Activated B cell treated with CpG ODN at 0.5 μM for 24 hours (primary cell): ENCODE results near the gene U2SURP. TPM values are rescaled to one million over a fixed set of nuclear protein-coding genes. Genes with fewer than 3 reads are reported as not detected.

Experiments
- ATAC-seq: fragments of 200-7000 bp; cut with Tn5 transposase; one replicate; pipeline ENCODE4 v1.10.0; 2021; ENCODE audit warnings: low read depth, mild to moderate bottlenecking, moderate library complexity
- CTCF ChIA-PET: fragments of 350-600 bp; sonication (Branson Sonifier 250); formaldehyde crosslinking; loops from one replicate; lab custom pipeline; 2021; ENCODE audit warnings: antibody characterized with exemption; lab: Charles Lee
- POLR2A ChIA-PET: fragments of 350-600 bp; sonication (Branson Sonifier 250); formaldehyde crosslinking; loops from one replicate; lab custom pipeline; 2021; ENCODE audit warnings: antibody characterized with exemption; lab: Charles Lee
- DNase-seq: peaks from one replicate; pipeline ENCODE4 v3.0.0; 2022
- H3K27ac Mint-ChIP-seq: one replicate; pipeline ENCODE4 v1.8.0; 2020; ENCODE audit warnings: mixed read lengths
- H3K27me3 Mint-ChIP-seq: one replicate; pipeline ENCODE4 v1.8.0; 2021; ENCODE audit warnings: mixed read lengths
- H3K36me3 Mint-ChIP-seq: one replicate; pipeline ENCODE4 v1.8.0; 2021; ENCODE audit warnings: low read depth, mixed read lengths
- H3K4me1 Mint-ChIP-seq: one replicate; pipeline ENCODE4 v1.8.0; 2021; ENCODE audit warnings: mixed read lengths
- H3K4me3 Mint-ChIP-seq: one replicate; pipeline ENCODE4 v1.8.0; 2020; ENCODE audit warnings: mild to moderate bottlenecking, mixed read lengths
- H3K9me3 Mint-ChIP-seq: one replicate; pipeline ENCODE4 v1.8.0; 2020; ENCODE audit warnings: mixed read lengths
- intact Hi-C: fragments of 100-400 bp; cut with micrococcal nuclease; formaldehyde crosslinking; loops from one replicate; pipeline ENCODE4 v1.15.1; 2024
- total RNA-seq: library from RNA; stranded (reverse); gene quantifications from 2 replicates; pipeline ENCODE4 v1.2.3, GENCODE V29; 2022
- TF ChIP-seq, protein P1 (sequence below): fragments of 200-600 bp; IDR thresholded peaks from one replicate; pipeline ENCODE4 v1.8.0; 2022; ENCODE audit warnings: antibody characterized with exemption, mild to moderate bottlenecking

The U2SURP gene
- total RNA-seq, 1 donor from 2014 or later: 131 TPM

DNA sequence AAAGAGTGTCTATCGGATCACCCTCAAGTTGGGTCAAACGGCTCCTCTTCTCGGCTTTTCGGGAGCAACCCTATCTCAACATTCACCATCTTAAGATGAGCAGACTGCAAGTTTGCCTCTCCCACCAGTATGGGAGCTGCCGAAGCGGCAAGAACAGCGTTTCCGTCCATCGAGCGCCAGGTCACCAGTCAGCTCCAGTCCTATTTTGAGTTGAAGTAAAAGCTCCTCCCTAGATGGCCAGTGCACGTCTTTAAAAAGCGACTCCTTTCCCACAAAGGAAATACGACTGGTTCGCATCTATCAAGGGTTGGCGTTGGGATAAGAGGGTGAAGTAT is 369 bp upstream of the U2SURP start:
- ChIA-PET CTCF (interaction anchor here (0.7 to 2.4 kb wide), 5 partner anchors 12 to 674 kb away, joined by 3 to 13 read pairs (median 3); partner anchors contain the start of gene ATR), POLR2A (interaction anchor here (0.6 to 3.5 kb wide), 18 partner anchors 9 to 1262 kb away, joined by 3 to 47 read pairs (median 4); partner anchors contain the start of genes ATR, CHST2, DIPK2A and TRPC1)
- ATAC-seq (peak; percentile 65), DNase-seq (peak; percentile 43)
- no peaks in the 10 kb centered on the region for H3K27me3 Mint-ChIP-seq
- H3K4me1 Mint-ChIP-seq: peaks cover 36% of the 10 kb centered on the region
- no peaks in the 10 kb centered on the region for H3K9me3 Mint-ChIP-seq
- intact Hi-C loops: loop anchor here (1.0 to 10.0 kb wide), 15 partner anchors 15 to 1262 kb away; partner anchors contain the start of genes ATP1B3, ATR, CHST2 and DIPK2A
- peaks cover 14% of the 10 kb centered on the region for H3K36me3 Mint-ChIP-seq
- peak overlapping the region; percentile 98 for H3K27ac Mint-ChIP-seq
- peak overlapping the region; percentile 99 for H3K4me3 Mint-ChIP-seq
- TF ChIP-seq, protein P1, sequence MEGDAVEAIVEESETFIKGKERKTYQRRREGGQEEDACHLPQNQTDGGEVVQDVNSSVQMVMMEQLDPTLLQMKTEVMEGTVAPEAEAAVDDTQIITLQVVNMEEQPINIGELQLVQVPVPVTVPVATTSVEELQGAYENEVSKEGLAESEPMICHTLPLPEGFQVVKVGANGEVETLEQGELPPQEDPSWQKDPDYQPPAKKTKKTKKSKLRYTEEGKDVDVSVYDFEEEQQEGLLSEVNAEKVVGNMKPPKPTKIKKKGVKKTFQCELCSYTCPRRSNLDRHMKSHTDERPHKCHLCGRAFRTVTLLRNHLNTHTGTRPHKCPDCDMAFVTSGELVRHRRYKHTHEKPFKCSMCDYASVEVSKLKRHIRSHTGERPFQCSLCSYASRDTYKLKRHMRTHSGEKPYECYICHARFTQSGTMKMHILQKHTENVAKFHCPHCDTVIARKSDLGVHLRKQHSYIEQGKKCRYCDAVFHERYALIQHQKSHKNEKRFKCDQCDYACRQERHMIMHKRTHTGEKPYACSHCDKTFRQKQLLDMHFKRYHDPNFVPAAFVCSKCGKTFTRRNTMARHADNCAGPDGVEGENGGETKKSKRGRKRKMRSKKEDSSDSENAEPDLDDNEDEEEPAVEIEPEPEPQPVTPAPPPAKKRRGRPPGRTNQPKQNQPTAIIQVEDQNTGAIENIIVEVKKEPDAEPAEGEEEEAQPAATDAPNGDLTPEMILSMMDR: no peak

- ChIA-PET CTCF (interaction anchor here (1.8 to 2.4 kb wide), 2 partner anchors 11 to 14 kb away, joined by 5 to 13 read pairs; no protein-coding TSS in a partner anchor), POLR2A (interaction anchor here (0.8 to 3.5 kb wide), 12 partner anchors 8 to 1263 kb away, joined by 3 to 47 read pairs (median 6); partner anchors contain the start of genes ATR, CHST2, DIPK2A and XRN1)
- ATAC-seq (peak; percentile 6), DNase-seq (no peak)
- intact Hi-C loops: loop anchor here (5.0 to 10.0 kb wide), 5 partner anchors 405 to 1125 kb away; partner anchors contain the start of genes ATP1B3, GK5, PLS1 and SLC9A9
- Mint-ChIP-seq H3K36me3 (peaks cover 14% of the 10 kb centered on the region), H3K4me1 (peaks cover 47% of the 10 kb centered on the region), H3K9me3 (no peaks in the 10 kb centered on the region), H3K27ac (peak overlapping the region; percentile 98), H3K4me3 (peak overlapping the region; percentile 99), H3K27me3 (no peaks in the 10 kb centered on the region)
- TF ChIP-seq, protein P1: no peak
Measured at GRCh38 chr3:143002083-143002712, 828 bp downstream of the U2SURP start.

GRCh38 chr3:143002727-143003126 is 1.4 kb downstream of the U2SURP start:
- peak overlapping the region; percentile 98 for H3K27ac Mint-ChIP-seq

GRCh38 chr3:143004823-143005222 is 3.5 kb downstream of the U2SURP start:
- ATAC-seq (no peak), DNase-seq (no peak)
- ChIA-PET POLR2A (interaction anchor here (1.3 kb wide), 1 partner anchor 557 kb away, joined by 4 read pairs; no protein-coding TSS in a partner anchor), CTCF (no interaction called here)
- peaks cover 69% of the 10 kb centered on the region for H3K4me1 Mint-ChIP-seq
- intact Hi-C loops: loop anchor here (5.0 to 10.0 kb wide), 5 partner anchors 408 to 1128 kb away; partner anchors contain the start of genes ATP1B3, GK5, PLS1 and SLC9A9
- no peaks in the 10 kb centered on the region for H3K27me3 Mint-ChIP-seq
- no peak overlapping the region for H3K4me3 Mint-ChIP-seq
- peaks cover 14% of the 10 kb centered on the region for H3K36me3 Mint-ChIP-seq
- no peaks in the 10 kb centered on the region for H3K9me3 Mint-ChIP-seq
- no peak overlapping the region for H3K27ac Mint-ChIP-seq
- TF ChIP-seq, protein P1: no peak

More at GRCh38 chr3:143002727-143003126, 1.4 kb downstream of the U2SURP start:
- DNase-seq (no peak), ATAC-seq (no peak)
- H3K4me3 Mint-ChIP-seq: peak overlapping the region; percentile 99
- intact Hi-C loops: loop anchor here (5.0 to 10.0 kb wide), 5 partner anchors 405 to 1125 kb away; partner anchors contain the start of genes ATP1B3, GK5, PLS1 and SLC9A9
- H3K36me3 Mint-ChIP-seq: peaks cover 14% of the 10 kb centered on the region
- POLR2A ChIA-PET: interaction anchor here (1.3 to 3.5 kb wide), 4 partner anchors 10 to 969 kb away, joined by 3 to 47 read pairs (median 14); partner anchors contain the start of genes ATR, CHST2 and DIPK2A
- TF ChIP-seq, protein P1: no peak
- CTCF ChIA-PET: interaction anchor here (2.4 kb wide), 1 partner anchor 13 kb away, joined by 13 read pairs; no protein-coding TSS in a partner anchor
- H3K9me3 Mint-ChIP-seq: no peaks in the 10 kb centered on the region
- peaks cover 53% of the 10 kb centered on the region for H3K4me1 Mint-ChIP-seq
- no peaks in the 10 kb centered on the region for H3K27me3 Mint-ChIP-seq

DNA sequence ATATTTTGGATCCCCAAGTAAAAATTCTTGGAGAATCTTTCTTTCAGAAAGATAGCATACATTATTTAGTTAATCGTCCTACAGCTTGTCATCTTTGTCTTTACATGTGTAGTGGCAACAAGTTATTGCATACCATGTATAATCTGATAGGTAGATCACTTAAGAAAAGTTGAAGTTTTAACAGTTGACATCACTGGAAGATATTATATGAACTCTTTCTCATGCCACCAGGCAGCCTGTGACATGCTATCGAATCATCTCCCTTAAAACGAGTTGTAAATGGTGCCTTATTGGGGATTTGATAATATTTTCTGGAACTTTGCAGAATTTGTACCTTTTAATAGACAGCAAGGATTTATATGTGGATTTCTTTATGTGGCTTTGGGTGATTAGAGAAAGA is 8.7 kb downstream of the U2SURP start:
- no peak for DNase-seq
- H3K9me3 Mint-ChIP-seq: no peaks in the 10 kb centered on the region
- TF ChIP-seq, protein P1: no peak
- ATAC-seq: no peak
- peaks cover 52% of the 10 kb centered on the region for H3K4me1 Mint-ChIP-seq
- CTCF ChIA-PET: no interaction called here
- peaks cover 27% of the 10 kb centered on the region for H3K36me3 Mint-ChIP-seq
- intact Hi-C loops: no loop called here
- no peak overlapping the region for H3K27ac Mint-ChIP-seq
- POLR2A ChIA-PET: interaction anchor here (1.1 kb wide), 1 partner anchor 8 kb away, joined by 3 read pairs; the partner anchor contains the start of gene U2SURP
- H3K4me3 Mint-ChIP-seq: no peak overlapping the region
- H3K27me3 Mint-ChIP-seq: no peaks in the 10 kb centered on the region
